ENCODE results near the gene NXT1.

GRCh38 chr20:23320317-23320716, 30.3 kb upstream of the NXT1 start:
- TF ChIP-seq CTCF (IDR thresholded peaks at IDR 0.05) (no peak), POLR2A (IDR thresholded peaks at IDR 0.05) (no peak)
